ENCODE results near the gene ACAP2.

DNA sequence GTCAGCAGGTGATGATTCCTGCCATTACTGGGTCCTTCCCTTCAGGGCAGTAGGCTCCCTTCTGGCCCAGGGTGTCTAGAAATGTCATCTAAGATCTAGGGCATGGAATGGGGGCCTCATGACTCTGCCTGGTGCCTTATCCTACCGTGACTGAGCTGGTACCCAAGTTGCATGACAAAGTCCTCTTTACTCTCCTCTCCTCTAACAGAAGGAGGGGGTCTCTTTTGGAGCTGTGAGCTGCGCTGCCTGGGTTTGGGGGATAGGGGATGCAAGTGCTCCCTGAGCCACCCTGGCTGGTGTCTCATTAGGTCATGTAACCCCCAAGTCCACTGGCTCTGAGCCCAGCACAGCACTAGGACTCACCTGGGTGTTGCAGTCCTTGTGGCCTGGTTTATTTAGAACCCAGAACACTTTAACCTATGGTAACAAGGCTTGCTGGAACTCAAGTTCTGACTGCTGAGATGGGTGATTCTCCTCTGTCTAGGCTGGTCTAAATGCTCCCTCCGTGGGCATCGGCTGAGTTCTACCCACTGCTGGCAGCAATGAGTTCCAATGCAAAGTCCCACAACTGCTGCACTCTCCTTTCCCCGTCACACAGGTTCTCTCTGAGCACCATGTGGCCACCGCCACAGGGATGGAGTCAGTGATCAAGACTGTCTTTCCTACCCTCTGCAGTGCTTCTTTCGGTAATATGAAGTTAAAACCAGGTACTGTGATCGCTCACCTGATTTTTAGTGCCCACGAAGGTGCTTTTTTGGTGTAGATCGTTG lies 205.8 kb downstream of the ACAP2 start:
- TF ChIP-seq SP1 (CRISPR knock-in tag; conservative IDR thresholded peaks at IDR 0.05) = no peak
- TF ChIP-seq, protein P1, sequence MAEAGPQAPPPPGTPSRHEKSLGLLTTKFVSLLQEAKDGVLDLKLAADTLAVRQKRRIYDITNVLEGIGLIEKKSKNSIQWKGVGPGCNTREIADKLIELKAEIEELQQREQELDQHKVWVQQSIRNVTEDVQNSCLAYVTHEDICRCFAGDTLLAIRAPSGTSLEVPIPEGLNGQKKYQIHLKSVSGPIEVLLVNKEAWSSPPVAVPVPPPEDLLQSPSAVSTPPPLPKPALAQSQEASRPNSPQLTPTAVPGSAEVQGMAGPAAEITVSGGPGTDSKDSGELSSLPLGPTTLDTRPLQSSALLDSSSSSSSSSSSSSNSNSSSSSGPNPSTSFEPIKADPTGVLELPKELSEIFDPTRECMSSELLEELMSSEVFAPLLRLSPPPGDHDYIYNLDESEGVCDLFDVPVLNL (CRISPR knock-in tag; IDR thresholded peaks at IDR 0.05; ENCODE audit: borderline replicate concordance, low read depth) = no peak
- TF ChIP-seq NR3C1 (CRISPR knock-in tag; conservative IDR thresholded peaks at IDR 0.05; ENCODE audit: low read depth) = no peak
- TF ChIP-seq, protein P2, sequence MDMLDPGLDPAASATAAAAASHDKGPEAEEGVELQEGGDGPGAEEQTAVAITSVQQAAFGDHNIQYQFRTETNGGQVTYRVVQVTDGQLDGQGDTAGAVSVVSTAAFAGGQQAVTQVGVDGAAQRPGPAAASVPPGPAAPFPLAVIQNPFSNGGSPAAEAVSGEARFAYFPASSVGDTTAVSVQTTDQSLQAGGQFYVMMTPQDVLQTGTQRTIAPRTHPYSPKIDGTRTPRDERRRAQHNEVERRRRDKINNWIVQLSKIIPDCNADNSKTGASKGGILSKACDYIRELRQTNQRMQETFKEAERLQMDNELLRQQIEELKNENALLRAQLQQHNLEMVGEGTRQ (CRISPR knock-in tag; IDR thresholded peaks at IDR 0.05) = no peak
- TF ChIP-seq MXD4 (CRISPR knock-in tag; IDR thresholded peaks at IDR 0.05; ENCODE audit: borderline replicate concordance) = no peak
- TF ChIP-seq ZNF423 (CRISPR knock-in tag; IDR thresholded peaks at IDR 0.05) = no peak
- TF ChIP-seq, protein P3, sequence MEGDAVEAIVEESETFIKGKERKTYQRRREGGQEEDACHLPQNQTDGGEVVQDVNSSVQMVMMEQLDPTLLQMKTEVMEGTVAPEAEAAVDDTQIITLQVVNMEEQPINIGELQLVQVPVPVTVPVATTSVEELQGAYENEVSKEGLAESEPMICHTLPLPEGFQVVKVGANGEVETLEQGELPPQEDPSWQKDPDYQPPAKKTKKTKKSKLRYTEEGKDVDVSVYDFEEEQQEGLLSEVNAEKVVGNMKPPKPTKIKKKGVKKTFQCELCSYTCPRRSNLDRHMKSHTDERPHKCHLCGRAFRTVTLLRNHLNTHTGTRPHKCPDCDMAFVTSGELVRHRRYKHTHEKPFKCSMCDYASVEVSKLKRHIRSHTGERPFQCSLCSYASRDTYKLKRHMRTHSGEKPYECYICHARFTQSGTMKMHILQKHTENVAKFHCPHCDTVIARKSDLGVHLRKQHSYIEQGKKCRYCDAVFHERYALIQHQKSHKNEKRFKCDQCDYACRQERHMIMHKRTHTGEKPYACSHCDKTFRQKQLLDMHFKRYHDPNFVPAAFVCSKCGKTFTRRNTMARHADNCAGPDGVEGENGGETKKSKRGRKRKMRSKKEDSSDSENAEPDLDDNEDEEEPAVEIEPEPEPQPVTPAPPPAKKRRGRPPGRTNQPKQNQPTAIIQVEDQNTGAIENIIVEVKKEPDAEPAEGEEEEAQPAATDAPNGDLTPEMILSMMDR (IDR thresholded peaks at IDR 0.05) = no peak
- TF ChIP-seq ZNF317 (CRISPR knock-in tag; IDR thresholded peaks at IDR 0.05; ENCODE audit: borderline replicate concordance, low read depth) = no peak
- TF ChIP-seq FOXK1 (CRISPR knock-in tag; IDR thresholded peaks at IDR 0.05) = no peak
- no peak for TF ChIP-seq CBFB (CRISPR knock-in tag; IDR thresholded peaks at IDR 0.05; ENCODE audit: low read depth)
- TF ChIP-seq, protein P4, sequence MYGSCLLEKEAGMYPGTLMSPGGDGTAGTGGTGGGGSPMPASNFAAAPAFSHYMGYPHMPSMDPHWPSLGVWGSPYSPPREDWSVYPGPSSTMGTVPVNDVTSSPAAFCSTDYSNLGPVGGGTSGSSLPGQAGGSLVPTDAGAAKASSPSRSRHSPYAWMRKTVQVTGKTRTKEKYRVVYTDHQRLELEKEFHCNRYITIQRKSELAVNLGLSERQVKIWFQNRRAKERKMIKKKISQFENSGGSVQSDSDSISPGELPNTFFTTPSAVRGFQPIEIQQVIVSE (CRISPR knock-in tag; IDR thresholded peaks at IDR 0.05; ENCODE audit: borderline replicate concordance) = no peak
- no peak for TF ChIP-seq GRHL2 (CRISPR knock-in tag; IDR thresholded peaks at IDR 0.05; ENCODE audit: insufficient replicate concordance, severe bottlenecking)
